GM23338 (cell line): ENCODE measurements around the gene OVCH1.

Source experiments
- EZH2 ChIP-seq: fragments of 200-600 bp; sonication (generic); IDR thresholded peaks from one replicate; pipeline ENCODE4 v1.8.0; 2017; ENCODE audit warnings: antibody characterized with exemption, mild to moderate bottlenecking, low read depth; ENCODE audit not compliant: unreplicated experiment
- POLR2AphosphoS5 ChIP-seq: IDR thresholded peaks from 2 replicates; pipeline ENCODE4 v1.6.1; 2016; ENCODE audit warnings: antibody characterized with exemption, low read depth
- STAT1 ChIP-seq: IDR thresholded peaks from one replicate; pipeline ENCODE4 v1.6.1; 2016; ENCODE audit warnings: antibody characterized with exemption; ENCODE audit not compliant: unreplicated experiment
- ZNF114 ChIP-seq: fragments of 250-450 bp; sonication (Bioruptor Pico); IDR thresholded peaks from 2 replicates; pipeline ENCODE4 v1.5.0; 2020; ENCODE audit warnings: mild to moderate bottlenecking, moderate library complexity
- TF ChIP-seq, protein P1 (sequence below): IDR thresholded peaks from one replicate; pipeline ENCODE4 v1.6.1; 2018; ENCODE audit warnings: antibody characterized with exemption; ENCODE audit not compliant: unreplicated experiment
- TF ChIP-seq, protein P2 (sequence below), 2 experiments: fragments of 200-600 bp in 1 of 2; sonication (generic) in 1 of 2; conservative IDR thresholded peaks; 2 replicates each; pipeline versions ENCODE4 v1.5.1 to v1.6.1; 2016 to 2017; ENCODE audit warnings: antibody characterized with exemption in 2 of 2, low read depth in 2 of 2, mild to moderate bottlenecking in 2 of 2, moderate library complexity in 1 of 2

DNA sequence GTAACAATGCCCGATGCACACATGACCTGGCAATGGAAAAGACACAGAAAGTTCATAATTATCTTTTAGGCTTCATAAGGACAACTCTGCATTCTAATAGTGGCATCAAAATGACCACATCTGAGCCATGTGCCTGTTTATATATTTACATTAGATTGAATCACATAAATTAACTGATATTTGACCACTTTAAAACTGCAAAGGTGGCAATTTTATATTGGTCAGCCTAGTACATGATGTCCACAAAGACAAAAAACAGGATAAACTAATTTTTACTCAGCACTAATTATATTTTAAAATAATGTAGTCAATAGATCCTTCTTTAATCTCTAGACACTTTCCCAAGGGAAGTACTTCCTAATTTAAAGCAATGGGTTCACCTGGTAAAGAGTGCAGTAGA lies 12.0 kb upstream of the OVCH1 start:
- TF ChIP-seq, protein P1, sequence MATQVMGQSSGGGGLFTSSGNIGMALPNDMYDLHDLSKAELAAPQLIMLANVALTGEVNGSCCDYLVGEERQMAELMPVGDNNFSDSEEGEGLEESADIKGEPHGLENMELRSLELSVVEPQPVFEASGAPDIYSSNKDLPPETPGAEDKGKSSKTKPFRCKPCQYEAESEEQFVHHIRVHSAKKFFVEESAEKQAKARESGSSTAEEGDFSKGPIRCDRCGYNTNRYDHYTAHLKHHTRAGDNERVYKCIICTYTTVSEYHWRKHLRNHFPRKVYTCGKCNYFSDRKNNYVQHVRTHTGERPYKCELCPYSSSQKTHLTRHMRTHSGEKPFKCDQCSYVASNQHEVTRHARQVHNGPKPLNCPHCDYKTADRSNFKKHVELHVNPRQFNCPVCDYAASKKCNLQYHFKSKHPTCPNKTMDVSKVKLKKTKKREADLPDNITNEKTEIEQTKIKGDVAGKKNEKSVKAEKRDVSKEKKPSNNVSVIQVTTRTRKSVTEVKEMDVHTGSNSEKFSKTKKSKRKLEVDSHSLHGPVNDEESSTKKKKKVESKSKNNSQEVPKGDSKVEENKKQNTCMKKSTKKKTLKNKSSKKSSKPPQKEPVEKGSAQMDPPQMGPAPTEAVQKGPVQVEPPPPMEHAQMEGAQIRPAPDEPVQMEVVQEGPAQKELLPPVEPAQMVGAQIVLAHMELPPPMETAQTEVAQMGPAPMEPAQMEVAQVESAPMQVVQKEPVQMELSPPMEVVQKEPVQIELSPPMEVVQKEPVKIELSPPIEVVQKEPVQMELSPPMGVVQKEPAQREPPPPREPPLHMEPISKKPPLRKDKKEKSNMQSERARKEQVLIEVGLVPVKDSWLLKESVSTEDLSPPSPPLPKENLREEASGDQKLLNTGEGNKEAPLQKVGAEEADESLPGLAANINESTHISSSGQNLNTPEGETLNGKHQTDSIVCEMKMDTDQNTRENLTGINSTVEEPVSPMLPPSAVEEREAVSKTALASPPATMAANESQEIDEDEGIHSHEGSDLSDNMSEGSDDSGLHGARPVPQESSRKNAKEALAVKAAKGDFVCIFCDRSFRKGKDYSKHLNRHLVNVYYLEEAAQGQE = no peak
- TF ChIP-seq POLR2AphosphoS5 (no peak), EZH2 (no peak), ZNF114 (CRISPR knock-in tag) (no peak), STAT1 (no peak)
- TF ChIP-seq, protein P2, sequence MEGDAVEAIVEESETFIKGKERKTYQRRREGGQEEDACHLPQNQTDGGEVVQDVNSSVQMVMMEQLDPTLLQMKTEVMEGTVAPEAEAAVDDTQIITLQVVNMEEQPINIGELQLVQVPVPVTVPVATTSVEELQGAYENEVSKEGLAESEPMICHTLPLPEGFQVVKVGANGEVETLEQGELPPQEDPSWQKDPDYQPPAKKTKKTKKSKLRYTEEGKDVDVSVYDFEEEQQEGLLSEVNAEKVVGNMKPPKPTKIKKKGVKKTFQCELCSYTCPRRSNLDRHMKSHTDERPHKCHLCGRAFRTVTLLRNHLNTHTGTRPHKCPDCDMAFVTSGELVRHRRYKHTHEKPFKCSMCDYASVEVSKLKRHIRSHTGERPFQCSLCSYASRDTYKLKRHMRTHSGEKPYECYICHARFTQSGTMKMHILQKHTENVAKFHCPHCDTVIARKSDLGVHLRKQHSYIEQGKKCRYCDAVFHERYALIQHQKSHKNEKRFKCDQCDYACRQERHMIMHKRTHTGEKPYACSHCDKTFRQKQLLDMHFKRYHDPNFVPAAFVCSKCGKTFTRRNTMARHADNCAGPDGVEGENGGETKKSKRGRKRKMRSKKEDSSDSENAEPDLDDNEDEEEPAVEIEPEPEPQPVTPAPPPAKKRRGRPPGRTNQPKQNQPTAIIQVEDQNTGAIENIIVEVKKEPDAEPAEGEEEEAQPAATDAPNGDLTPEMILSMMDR (conservative IDR thresholded peaks at IDR 0.05; ENCODE audit: low read depth in 2 of 2) = no peak
